22Rv1 (cell line): Measurements from ENCODE around the gene CIB4.

Experiments
- CTCF ChIP-seq: fragments of 450-650 bp; IDR thresholded peaks from 2 replicates; pipeline ENCODE4 v1.5.1; 2017; ENCODE audit warnings: mild to moderate bottlenecking
- ZFX ChIP-seq: fragments of 450-650 bp; IDR thresholded peaks from 2 replicates; pipeline ENCODE4 v1.6.1; 2017; ENCODE audit warnings: antibody characterized with exemption, borderline replicate concordance

- TF ChIP-seq CTCF (no peak), ZFX (no peak)
Measured at GRCh38 chr2:26660363-26660962, 19.3 kb upstream of the CIB4 start.
